Measurements from ENCODE around the gene OAS2. TPM values are rescaled to one million over a fixed set of nuclear protein-coding genes. Genes with fewer than 3 reads are reported as not detected.
"Not testable (repeated sequence)": the region's sequence is repeated elsewhere in the genome, so short reads cannot be mapped to it uniquely, and the experiment has no call there.

Gene OAS2
- total RNA-seq, 1 donor from 2014 or later: not detected

GRCh38 chr12:112980491-112981158 is 2.3 kb downstream of the OAS2 start:
- no peak overlapping the region for H3K4me3 Mint-ChIP-seq (ENCODE audit: unreplicated experiment)
- no peak overlapping the region for H3K27ac Mint-ChIP-seq (ENCODE audit: unreplicated experiment)
- no peaks in the 10 kb centered on the region for H3K4me1 Mint-ChIP-seq (ENCODE audit: low read depth, unreplicated experiment)
- TF ChIP-seq CTCF (IDR thresholded peaks at IDR 0.05; ENCODE audit: partially characterized antibody, unreplicated experiment): no peak
- DNase-seq: no peak
- no peaks in the 10 kb centered on the region for H3K27me3 Mint-ChIP-seq (ENCODE audit: unreplicated experiment)
- H3K9me3 Mint-ChIP-seq (ENCODE audit: unreplicated experiment): peaks cover 2% of the 10 kb centered on the region
- peaks cover 8% of the 10 kb centered on the region for H3K36me3 Mint-ChIP-seq (ENCODE audit: unreplicated experiment)

GRCh38 chr12:112985642-112986290 is 7.4 kb downstream of the OAS2 start:
- no peaks in the 10 kb centered on the region for H3K27me3 Mint-ChIP-seq (ENCODE audit: unreplicated experiment)
- TF ChIP-seq CTCF (IDR thresholded peaks at IDR 0.05; ENCODE audit: partially characterized antibody, unreplicated experiment): no peak
- H3K36me3 Mint-ChIP-seq (ENCODE audit: unreplicated experiment): peaks cover 8% of the 10 kb centered on the region
- H3K27ac Mint-ChIP-seq (ENCODE audit: unreplicated experiment): no peak overlapping the region
- DNase-seq: no peak
- no peak overlapping the region for H3K4me3 Mint-ChIP-seq (ENCODE audit: unreplicated experiment)
- H3K9me3 Mint-ChIP-seq (ENCODE audit: unreplicated experiment): peaks cover 2% of the 10 kb centered on the region
- no peaks in the 10 kb centered on the region for H3K4me1 Mint-ChIP-seq (ENCODE audit: low read depth, unreplicated experiment)

- peaks cover 8% of the 10 kb centered on the region for H3K36me3 Mint-ChIP-seq (ENCODE audit: unreplicated experiment)
- TF ChIP-seq CTCF (IDR thresholded peaks at IDR 0.05; ENCODE audit: partially characterized antibody, unreplicated experiment): no peak
- no peaks in the 10 kb centered on the region for H3K4me1 Mint-ChIP-seq (ENCODE audit: low read depth, unreplicated experiment)
- H3K4me3 Mint-ChIP-seq (ENCODE audit: unreplicated experiment): no peak overlapping the region
- no peak for DNase-seq
- H3K27ac Mint-ChIP-seq (ENCODE audit: unreplicated experiment): no peak overlapping the region
- no peaks in the 10 kb centered on the region for H3K27me3 Mint-ChIP-seq (ENCODE audit: unreplicated experiment)
- H3K9me3 Mint-ChIP-seq (ENCODE audit: unreplicated experiment): peaks cover 2% of the 10 kb centered on the region
These were observed 8.0 kb downstream of the OAS2 start for GRCh38 chr12:112986291-112986800.

- H3K27ac Mint-ChIP-seq (ENCODE audit: unreplicated experiment): no peak overlapping the region
- peaks cover 2% of the 10 kb centered on the region for H3K9me3 Mint-ChIP-seq (ENCODE audit: unreplicated experiment)
- peaks cover 4% of the 10 kb centered on the region for H3K36me3 Mint-ChIP-seq (ENCODE audit: unreplicated experiment)
- TF ChIP-seq CTCF (IDR thresholded peaks at IDR 0.05; ENCODE audit: partially characterized antibody, unreplicated experiment): no peak
- DNase-seq: no peak
- H3K27me3 Mint-ChIP-seq (ENCODE audit: unreplicated experiment): no peaks in the 10 kb centered on the region
- no peaks in the 10 kb centered on the region for H3K4me1 Mint-ChIP-seq (ENCODE audit: low read depth, unreplicated experiment)
- H3K4me3 Mint-ChIP-seq (ENCODE audit: unreplicated experiment): no peak overlapping the region
These were observed 9.2 kb downstream of the OAS2 start for GRCh38 chr12:112987561-112987960.

- TF ChIP-seq CTCF (IDR thresholded peaks at IDR 0.05; ENCODE audit: partially characterized antibody, unreplicated experiment): no peak
- no peak for DNase-seq
- Mint-ChIP-seq H3K36me3 (ENCODE audit: unreplicated experiment) (peaks cover 4% of the 10 kb centered on the region), H3K4me1 (ENCODE audit: low read depth, unreplicated experiment) (no peaks in the 10 kb centered on the region), H3K27ac (ENCODE audit: unreplicated experiment) (no peak overlapping the region), H3K9me3 (ENCODE audit: unreplicated experiment) (peaks cover 2% of the 10 kb centered on the region), H3K27me3 (ENCODE audit: unreplicated experiment) (no peaks in the 10 kb centered on the region), H3K4me3 (ENCODE audit: unreplicated experiment) (no peak overlapping the region)
These were observed 9.9 kb downstream of the OAS2 start for GRCh38 chr12:112988224-112988623.

GRCh38 chr12:112988823-112989385 is 10.6 kb downstream of the OAS2 start:
- not testable (repeated sequence) for H3K4me3 Mint-ChIP-seq (ENCODE audit: unreplicated experiment); H3K27me3 Mint-ChIP-seq (ENCODE audit: unreplicated experiment); DNase-seq; H3K36me3 Mint-ChIP-seq (ENCODE audit: unreplicated experiment); H3K27ac Mint-ChIP-seq (ENCODE audit: unreplicated experiment); H3K9me3 Mint-ChIP-seq (ENCODE audit: unreplicated experiment); H3K4me1 Mint-ChIP-seq (ENCODE audit: low read depth, unreplicated experiment)

All from glutamatergic neuron (in vitro differentiated cells).